ENCODE data around the gene CEP128.

GRCh38 chr14:80602946-80603345 is 338.6 kb downstream of the CEP128 start:
- TF ChIP-seq CTCF (IDR thresholded peaks at IDR 0.05) (no peak), POLR2AphosphoS5 (IDR thresholded peaks at IDR 0.05) (no peak), EP300 (IDR thresholded peaks at IDR 0.05; ENCODE audit: low read depth) (no peak), POLR2A (IDR thresholded peaks at IDR 0.05) (no peak)

Data from transverse colon (tissue), 4 donors.